ENCODE data around the gene COG6. TPM values are rescaled to one million over a fixed set of nuclear protein-coding genes. Genes with fewer than 3 reads are reported as not detected.
A peak's percentile ranks its signal among the peaks of the same experiment; 100 is the strongest.

Gene COG6
- total and polyA plus RNA-seq, 10 of the 15 experiments (the other 5 are each of a cell fraction or from before 2014, with no cell fraction given), result 4.5 to 29.8 (median 12.6) TPM

GRCh38 chr13:39655569-39656324, at the start of gene COG6 (continued):
- TF ChIP-seq YY1 (IDR thresholded peaks at IDR 0.05; ENCODE audit: low read depth, low read length) (no peak), NFYA (IDR thresholded peaks at IDR 0.05; ENCODE audit: borderline replicate concordance, low read depth, low read length) (no peak), RBBP5 (conservative IDR thresholded peaks at IDR 0.05) (no peak), NRF1 (conservative IDR thresholded peaks at IDR 0.05; ENCODE audit: low read depth, low read length) (peak; percentile 86), SRF (IDR thresholded peaks at IDR 0.05; ENCODE audit: low read depth in 2 of 2, low read length in 2 of 2) (peak; percentile 32 to 77; a peak in 3 of 4 replicates), PML (IDR thresholded peaks at IDR 0.05; ENCODE audit: low read length) (no peak), HSF1 (IDR thresholded peaks at IDR 0.05; ENCODE audit: low read depth, low read length) (no peak), CREB1 (IDR thresholded peaks at IDR 0.05; ENCODE audit: low read depth) (no peak), NFIC (IDR thresholded peaks at IDR 0.05; ENCODE audit: low read depth, low read length) (no peak), NKRF (conservative IDR thresholded peaks at IDR 0.05) (peak; percentile 70), BACH1 (IDR thresholded peaks at IDR 0.05; ENCODE audit: borderline replicate concordance) (0 out of 2 replicates have a peak, but pooled peaks have one; percentile 28), CREM (IDR thresholded peaks at IDR 0.05; ENCODE audit: low read depth) (0 out of 2 replicates have a peak, but pooled peaks have one; percentile 49), CHD2 (IDR thresholded peaks at IDR 0.05; ENCODE audit: borderline replicate concordance, low read depth, low read length) (no peak), TCF12 (IDR thresholded peaks at IDR 0.05; ENCODE audit: low read depth, low read length) (no peak), MXI1 (IDR thresholded peaks at IDR 0.05; ENCODE audit: low read depth, low read length) (peak; percentile 15; the same call in 1 of the 2 replicates), SP1 (IDR thresholded peaks at IDR 0.05; ENCODE audit: low read depth, low read length) (no peak), CBFB (IDR thresholded peaks at IDR 0.05; ENCODE audit: low read depth) (no peak), PAX8 (IDR thresholded peaks at IDR 0.05) (no peak), NR2C2 (IDR thresholded peaks at IDR 0.05; ENCODE audit: borderline replicate concordance, control insufficient read depth, insufficient read length, low read depth) (no peak), RB1 (IDR thresholded peaks at IDR 0.05; ENCODE audit: borderline replicate concordance) (no peak), DPF2 (IDR thresholded peaks at IDR 0.05) (peak; percentile 54), SMAD5 (IDR thresholded peaks at IDR 0.05; ENCODE audit: low read depth) (no peak), IRF5 (IDR thresholded peaks at IDR 0.05; ENCODE audit: borderline replicate concordance) (no peak)
- TF ChIP-seq, protein P1, sequence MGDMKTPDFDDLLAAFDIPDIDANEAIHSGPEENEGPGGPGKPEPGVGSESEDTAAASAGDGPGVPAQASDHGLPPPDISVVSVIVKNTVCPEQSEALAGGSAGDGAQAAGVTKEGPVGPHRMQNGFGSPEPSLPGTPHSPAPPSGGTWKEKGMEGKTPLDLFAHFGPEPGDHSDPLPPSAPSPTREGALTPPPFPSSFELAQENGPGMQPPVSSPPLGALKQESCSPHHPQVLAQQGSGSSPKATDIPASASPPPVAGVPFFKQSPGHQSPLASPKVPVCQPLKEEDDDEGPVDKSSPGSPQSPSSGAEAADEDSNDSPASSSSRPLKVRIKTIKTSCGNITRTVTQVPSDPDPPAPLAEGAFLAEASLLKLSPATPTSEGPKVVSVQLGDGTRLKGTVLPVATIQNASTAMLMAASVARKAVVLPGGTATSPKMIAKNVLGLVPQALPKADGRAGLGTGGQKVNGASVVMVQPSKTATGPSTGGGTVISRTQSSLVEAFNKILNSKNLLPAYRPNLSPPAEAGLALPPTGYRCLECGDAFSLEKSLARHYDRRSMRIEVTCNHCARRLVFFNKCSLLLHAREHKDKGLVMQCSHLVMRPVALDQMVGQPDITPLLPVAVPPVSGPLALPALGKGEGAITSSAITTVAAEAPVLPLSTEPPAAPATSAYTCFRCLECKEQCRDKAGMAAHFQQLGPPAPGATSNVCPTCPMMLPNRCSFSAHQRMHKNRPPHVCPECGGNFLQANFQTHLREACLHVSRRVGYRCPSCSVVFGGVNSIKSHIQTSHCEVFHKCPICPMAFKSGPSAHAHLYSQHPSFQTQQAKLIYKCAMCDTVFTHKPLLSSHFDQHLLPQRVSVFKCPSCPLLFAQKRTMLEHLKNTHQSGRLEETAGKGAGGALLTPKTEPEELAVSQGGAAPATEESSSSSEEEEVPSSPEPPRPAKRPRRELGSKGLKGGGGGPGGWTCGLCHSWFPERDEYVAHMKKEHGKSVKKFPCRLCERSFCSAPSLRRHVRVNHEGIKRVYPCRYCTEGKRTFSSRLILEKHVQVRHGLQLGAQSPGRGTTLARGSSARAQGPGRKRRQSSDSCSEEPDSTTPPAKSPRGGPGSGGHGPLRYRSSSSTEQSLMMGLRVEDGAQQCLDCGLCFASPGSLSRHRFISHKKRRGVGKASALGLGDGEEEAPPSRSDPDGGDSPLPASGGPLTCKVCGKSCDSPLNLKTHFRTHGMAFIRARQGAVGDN (IDR thresholded peaks at IDR 0.05), result peak; percentile 58

Measured in GM12878 (cell line).